ENCODE results near the gene TNFRSF4.

DNA sequence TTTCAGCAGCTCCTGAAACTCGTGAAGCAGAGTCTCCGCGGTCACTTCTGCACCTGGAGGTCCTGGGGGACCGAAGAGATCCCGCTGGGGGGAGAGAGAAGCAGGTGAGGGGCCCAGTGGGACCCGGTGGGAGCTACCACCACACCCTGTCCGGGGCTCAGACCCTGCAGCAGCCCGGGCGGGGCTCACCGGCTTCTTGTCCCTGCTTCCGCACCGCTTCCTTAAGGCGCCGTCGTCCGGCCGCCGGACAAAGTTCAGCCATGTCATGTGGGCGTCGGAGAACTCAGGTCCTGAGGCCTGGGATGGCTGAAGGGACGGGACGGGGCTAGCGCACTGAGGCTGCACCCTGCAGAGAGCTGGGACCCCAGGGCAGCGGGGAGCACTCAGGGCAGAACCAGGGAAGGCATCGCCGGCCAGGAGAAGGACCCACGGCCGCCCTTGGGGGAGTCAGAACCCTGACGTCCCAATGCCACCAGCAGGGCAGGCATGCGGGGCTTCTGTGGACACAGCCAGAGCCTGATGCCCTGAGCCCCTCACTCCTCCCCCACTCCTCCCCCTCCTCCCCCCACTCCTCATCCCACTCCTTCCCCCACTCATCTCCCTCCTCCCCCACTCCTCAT lies 30.3 kb upstream of the TNFRSF4 start:
- no peak for TF ChIP-seq POLR2AphosphoS5 (IDR thresholded peaks at IDR 0.05; ENCODE audit: low read depth)
- TF ChIP-seq SPI1 (IDR thresholded peaks at IDR 0.05; ENCODE audit: borderline replicate concordance, low read depth) = no peak
- no peak for TF ChIP-seq CTCF (IDR thresholded peaks at IDR 0.05; ENCODE audit: insufficient read depth, low read length)
- TF ChIP-seq GABPA (IDR thresholded peaks at IDR 0.05; ENCODE audit: low read depth) = no peak

Data from HL-60 (cell line).